HFFc6 (cell line): ENCODE data around the gene SEPTIN7. TPM values are rescaled to one million over a fixed set of nuclear protein-coding genes. Genes with fewer than 3 reads are reported as not detected.

Source experiments
- DNase-seq: peaks from one replicate; pipeline ENCODE4 v3.0.0-alpha.2; 2018
- H3K27ac Mint-ChIP-seq: 2 replicates; pipeline ENCODE4 v1.8.0; 2020; ENCODE audit warnings: mild to moderate bottlenecking, mixed read lengths
- H3K27me3 Mint-ChIP-seq: 2 replicates; pipeline ENCODE4 v1.8.0; 2021; ENCODE audit warnings: mild to moderate bottlenecking, moderate library complexity, mixed read lengths; ENCODE audit not compliant: insufficient read depth
- H3K36me3 Mint-ChIP-seq: 2 replicates; pipeline ENCODE4 v1.8.0; 2021; ENCODE audit warnings: low read depth, mixed read lengths
- H3K4me1 Mint-ChIP-seq: 2 replicates; pipeline ENCODE4 v1.8.0; 2020; ENCODE audit warnings: low read depth, mixed read lengths
- H3K4me3 Mint-ChIP-seq: 2 replicates; pipeline ENCODE4 v1.8.0; 2020; ENCODE audit warnings: mild to moderate bottlenecking, moderate library complexity, mixed read lengths
- H3K9me3 Mint-ChIP-seq: 2 replicates; pipeline ENCODE4 v1.8.0; 2020; ENCODE audit warnings: mild to moderate bottlenecking, mixed read lengths
- CTCF ChIP-seq: fragments of 200-600 bp; sonication (generic); IDR thresholded peaks from 2 replicates; pipeline ENCODE4 v1.5.0; 2021; ENCODE audit warnings: antibody characterized with exemption, mild to moderate bottlenecking
- total RNA-seq, 6 experiments: library from RNA; stranded (reverse); fragmentation: NEBNext Ultra II Directional; extraction: Animal tissue kit (Norgen Biotek cat#: 25700); gene quantifications; 2 replicates in 1 of 6; 3 replicates in 5 of 6; pipeline ENCODE4 v1.2.3, GENCODE V29; 2021

The SEPTIN7 gene
- total RNA-seq, 6 experiments from 2014 or later: 257 to 320 (median 291) TPM

- H3K27ac Mint-ChIP-seq: 0 out of 2 replicates have a peak overlapping the region, but pooled peaks have one; percentile 6
- H3K4me1 Mint-ChIP-seq: peaks cover 57% of the 10 kb centered on the region
- no peaks in the 10 kb centered on the region for H3K9me3 Mint-ChIP-seq
- H3K36me3 Mint-ChIP-seq: peaks cover 30% of the 10 kb centered on the region
- H3K4me3 Mint-ChIP-seq: no peak overlapping the region
- no peaks in the 10 kb centered on the region for H3K27me3 Mint-ChIP-seq
- no peak for DNase-seq
- no peak for TF ChIP-seq CTCF
Observed at GRCh38 chr7:35820858-35821257, 20.0 kb downstream of the SEPTIN7 start.

GRCh38 chr7:35823440-35823839, 22.6 kb downstream of the SEPTIN7 start:
- peak overlapping the region; percentile 0; the same call in 1 of the 2 replicates for H3K4me3 Mint-ChIP-seq

GRCh38 chr7:35825974-35826373, 25.1 kb downstream of the SEPTIN7 start:
- no peak for TF ChIP-seq CTCF
- H3K4me1 Mint-ChIP-seq: peaks cover 43% of the 10 kb centered on the region

More at GRCh38 chr7:35823440-35823839, 22.6 kb downstream of the SEPTIN7 start:
- H3K27me3 Mint-ChIP-seq: no peaks in the 10 kb centered on the region; the same call in 1 of the 2 replicates
- H3K9me3 Mint-ChIP-seq: no peaks in the 10 kb centered on the region
- H3K4me1 Mint-ChIP-seq: peaks cover 43% of the 10 kb centered on the region
- H3K36me3 Mint-ChIP-seq: peaks cover 17% of the 10 kb centered on the region
- no peak for DNase-seq
- no peak overlapping the region; the same call in 1 of the 2 replicates for H3K27ac Mint-ChIP-seq
- no peak for TF ChIP-seq CTCF

GRCh38 chr7:35826751-35827150, 25.9 kb downstream of the SEPTIN7 start:
- H3K36me3 Mint-ChIP-seq: peaks cover 16% of the 10 kb centered on the region
- peaks cover 45% of the 10 kb centered on the region for H3K4me1 Mint-ChIP-seq
- H3K9me3 Mint-ChIP-seq: no peaks in the 10 kb centered on the region
- H3K27ac Mint-ChIP-seq: no peak overlapping the region
- no peak for TF ChIP-seq CTCF
- no peak overlapping the region for H3K4me3 Mint-ChIP-seq
- H3K27me3 Mint-ChIP-seq: peaks cover 1% of the 10 kb centered on the region; the same call in 1 of the 2 replicates
- no peak for DNase-seq

More at GRCh38 chr7:35825974-35826373, 25.1 kb downstream of the SEPTIN7 start:
- H3K9me3 Mint-ChIP-seq: no peaks in the 10 kb centered on the region
- peaks cover 16% of the 10 kb centered on the region for H3K36me3 Mint-ChIP-seq
- H3K27me3 Mint-ChIP-seq: peaks cover 1% of the 10 kb centered on the region; the same call in 1 of the 2 replicates
- no peak overlapping the region for H3K27ac Mint-ChIP-seq
- no peak overlapping the region for H3K4me3 Mint-ChIP-seq
- no peak for DNase-seq

- no peak overlapping the region for H3K4me3 Mint-ChIP-seq
- TF ChIP-seq CTCF: no peak
Observed at GRCh38 chr7:35828817-35829216, 28.0 kb downstream of the SEPTIN7 start.

More at GRCh38 chr7:35828817-35829216, 28.0 kb downstream of the SEPTIN7 start:
- no peak for DNase-seq
- Mint-ChIP-seq H3K27me3 (peaks cover 1% of the 10 kb centered on the region; the same call in 1 of the 2 replicates), H3K36me3 (peaks cover 33% of the 10 kb centered on the region), H3K9me3 (no peaks in the 10 kb centered on the region), H3K4me1 (peaks cover 53% of the 10 kb centered on the region), H3K27ac (peak overlapping the region; percentile 36; the same call in 1 of the 2 replicates)
